Smooth muscle cell (in vitro differentiated cells): ENCODE data around the gene FBXW4. TPM values are rescaled to one million over a fixed set of nuclear protein-coding genes. Genes with fewer than 3 reads are reported as not detected.

Experiments used
- DNase-seq: peaks from one replicate; lab custom pipeline; 2025; ENCODE audit not compliant: unreplicated experiment; lab: John Stamatoyannopoulos, UW
- H2AFZ ChIP-seq: fragments of 200-600 bp; sonication (generic); 2 replicates; pipeline ENCODE4 v1.6.0; 2016; ENCODE audit warnings: antibody characterized with exemption, low read depth, mild to moderate bottlenecking
- H3F3A ChIP-seq: fragments of 200-600 bp; sonication (generic); 2 replicates; pipeline ENCODE4 v1.6.0; 2017; ENCODE audit warnings: antibody characterized with exemption, low read depth
- H3K27ac ChIP-seq: fragments of 200-600 bp; sonication (generic); 2 replicates; pipeline ENCODE4 v1.5.1; 2016; ENCODE audit warnings: low read depth, mild to moderate bottlenecking
- H3K27me3 ChIP-seq: fragments of 200-600 bp; sonication (generic); 2 replicates; pipeline ENCODE4 v1.6.1; 2016; ENCODE audit warnings: low read depth, mild to moderate bottlenecking
- H3K36me3 ChIP-seq: fragments of 200-600 bp; sonication (generic); 2 replicates; pipeline ENCODE4 v1.5.1; 2016; ENCODE audit warnings: low read depth
- H3K4me1 ChIP-seq: fragments of 200-600 bp; sonication (generic); 2 replicates; pipeline ENCODE4 v1.5.1; 2016; ENCODE audit warnings: low read depth
- H3K4me2 ChIP-seq: fragments of 200-600 bp; sonication (generic); 2 replicates; pipeline ENCODE4 v1.6.0; 2016; ENCODE audit warnings: mild to moderate bottlenecking
- H3K4me3 ChIP-seq: fragments of 200-600 bp; sonication (generic); 2 replicates; pipeline ENCODE4 v1.5.1; 2016; ENCODE audit warnings: mild to moderate bottlenecking
- H3K79me2 ChIP-seq: fragments of 200-600 bp; sonication (generic); 2 replicates; pipeline ENCODE4 v1.6.0; 2016; ENCODE audit warnings: low read depth, mild to moderate bottlenecking
- H3K9ac ChIP-seq: fragments of 200-600 bp; sonication (generic); 2 replicates; pipeline ENCODE4 v1.6.0; 2016; ENCODE audit warnings: low read depth
- H3K9me3 ChIP-seq: fragments of 200-600 bp; sonication (generic); replicated peaks from 2 replicates; pipeline ENCODE4 v1.5.1; 2016; ENCODE audit warnings: low read depth
- H4K20me1 ChIP-seq: fragments of 200-600 bp; sonication (generic); 2 replicates; pipeline ENCODE4 v1.6.0; 2016; ENCODE audit warnings: low read depth
- CTCF ChIP-seq: fragments of 200-600 bp; sonication (generic); IDR thresholded peaks from 2 replicates; pipeline ENCODE4 v1.5.1; 2017; ENCODE audit warnings: borderline replicate concordance, mild to moderate bottlenecking, antibody characterized with exemption; ENCODE audit not compliant: insufficient read depth, poor library complexity, severe bottlenecking
- WGBS: methylation state at CpG from one replicate; pipeline ENCODE4 v1.1.7; 2016; ENCODE audit warnings: low lambda C conversion rate; 5-methylcytosine and 5-hydroxymethylcytosine counted together
- polyA plus RNA-seq: library from polyadenylated mRNA; unstranded; fragments of >200 nt; fragmentation: Nextera tagmentation; extraction: Ambion mirVana; gene quantifications from 2 replicates; pipeline ENCODE4 v1.2.1, GENCODE V29; 2016
- total RNA-seq: library from RNA; depleted of rRNA; stranded (reverse); fragments of >200 nt; gene quantifications from 2 replicates; pipeline ENCODE4 v1.2.3, GENCODE V29; 2014

The FBXW4 gene
- total and polyA plus RNA-seq, 2 experiments from 2014 or later, result 7.2 to 12.1 TPM

GRCh38 chr10:101693978-101694673 lies 844 bp downstream of the FBXW4 start:
- Histone ChIP-seq H3K9ac (peak overlapping the region; percentile 92), H3K4me3 (peak overlapping the region; percentile 91), H3K4me1 (peaks cover 29% of the 10 kb centered on the region), H3K36me3 (no peaks in the 10 kb centered on the region), H3F3A (peaks cover 6% of the 10 kb centered on the region), H3K27ac (peak overlapping the region; percentile 86), H2AFZ (peak overlapping the region; percentile 81), H3K79me2 (peaks cover 45% of the 10 kb centered on the region), H4K20me1 (peaks cover 28% of the 10 kb centered on the region), H3K27me3 (no peaks in the 10 kb centered on the region), H3K4me2 (peak overlapping the region; percentile 97), H3K9me3 (no peaks in the 10 kb centered on the region)
- peak; percentile 38 for DNase-seq
- no peak for TF ChIP-seq CTCF
- WGBS, result 4% methylated on average over 14 of the region's 63 CpGs

GRCh38 chr10:101693651-101693977 lies 1.4 kb downstream of the FBXW4 start:
- H3K27me3 ChIP-seq, result no peaks in the 10 kb centered on the region
- 4% methylated on average over 4 of the region's 4 CpGs for WGBS
- no peak for DNase-seq

GRCh38 chr10:101691081-101691480 lies 3.9 kb downstream of the FBXW4 start:
- TF ChIP-seq CTCF, result no peak
- Histone ChIP-seq H3K27me3 (no peaks in the 10 kb centered on the region), H3K9me3 (no peaks in the 10 kb centered on the region), H3K27ac (no peak overlapping the region), H3K9ac (no peak overlapping the region), H3K4me2 (no peak overlapping the region), H3K4me1 (peaks cover 29% of the 10 kb centered on the region), H4K20me1 (peaks cover 59% of the 10 kb centered on the region), H3K79me2 (peaks cover 72% of the 10 kb centered on the region), H3K4me3 (no peak overlapping the region), H3K36me3 (no peaks in the 10 kb centered on the region), H3F3A (peaks cover 6% of the 10 kb centered on the region), H2AFZ (no peak overlapping the region)
- DNase-seq, result no peak
- 74% methylated on average over 7 of the region's 7 CpGs for WGBS

More at GRCh38 chr10:101693651-101693977, 1.4 kb downstream of the FBXW4 start:
- peaks cover 33% of the 10 kb centered on the region for H4K20me1 ChIP-seq
- no peak for TF ChIP-seq CTCF
- H3K4me1 ChIP-seq, result peaks cover 29% of the 10 kb centered on the region
- H3K9me3 ChIP-seq, result no peaks in the 10 kb centered on the region
- peaks cover 6% of the 10 kb centered on the region for H3F3A ChIP-seq
- peak overlapping the region; percentile 97 for H3K4me2 ChIP-seq
- H3K27ac ChIP-seq, result peak overlapping the region; percentile 86
- H3K9ac ChIP-seq, result peak overlapping the region; percentile 92
- H2AFZ ChIP-seq, result peak overlapping the region; percentile 81
- peak overlapping the region; percentile 91 for H3K4me3 ChIP-seq
- no peaks in the 10 kb centered on the region for H3K36me3 ChIP-seq
- H3K79me2 ChIP-seq, result peaks cover 49% of the 10 kb centered on the region

GRCh38 chr10:101690461-101690860 lies 4.5 kb downstream of the FBXW4 start:
- peaks cover 29% of the 10 kb centered on the region for H3K4me1 ChIP-seq
- H3K4me2 ChIP-seq, result no peak overlapping the region
- H3K36me3 ChIP-seq, result no peaks in the 10 kb centered on the region
- TF ChIP-seq CTCF, result no peak
- peaks cover 6% of the 10 kb centered on the region for H3F3A ChIP-seq
- no peak overlapping the region for H3K27ac ChIP-seq
- no peak overlapping the region for H3K9ac ChIP-seq
- DNase-seq, result no peak
- peaks cover 65% of the 10 kb centered on the region for H4K20me1 ChIP-seq
- peaks cover 78% of the 10 kb centered on the region for H3K79me2 ChIP-seq
- H3K27me3 ChIP-seq, result no peaks in the 10 kb centered on the region
- no peak overlapping the region for H3K4me3 ChIP-seq
- no peaks in the 10 kb centered on the region for H3K9me3 ChIP-seq
- H2AFZ ChIP-seq, result no peak overlapping the region
- 69% methylated on average over 7 of the region's 7 CpGs for WGBS
